ENCODE data around the gene NUDT5. TPM values are rescaled to one million over a fixed set of nuclear protein-coding genes. Genes with fewer than 3 reads are reported as not detected.

The NUDT5 gene
- total RNA-seq, 1 donor, result 51.0 TPM

DNA sequence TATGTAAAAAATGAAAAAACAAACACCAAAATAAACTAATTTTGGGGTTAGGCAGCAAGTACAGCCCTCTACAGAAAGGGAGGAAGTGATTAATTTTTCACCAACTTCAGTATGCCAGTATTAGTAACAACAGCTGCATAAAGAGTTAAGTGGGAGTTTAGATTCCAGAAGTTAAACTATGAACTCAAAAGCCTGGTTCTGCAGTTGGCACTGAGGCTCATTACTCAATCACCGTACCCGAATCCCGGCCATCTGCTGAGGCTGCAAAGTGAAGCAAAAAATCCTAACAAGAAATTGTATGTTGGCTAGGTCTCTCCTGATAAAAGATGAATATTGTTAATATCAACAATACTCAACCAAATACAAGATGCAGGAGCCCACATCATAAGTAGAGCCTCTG lies 4.0 kb downstream of the NUDT5 start:
- Histone ChIP-seq H4K20me1 (ENCODE audit: insufficient read depth, low read length) (no peaks in the 10 kb centered on the region), H3K36me3 (ENCODE audit: insufficient read depth, low read length) (peaks cover 5% of the 10 kb centered on the region), H3K4me3 (ENCODE audit: insufficient read depth, low read length) (peak overlapping the region; percentile 19), H3K4me2 (ENCODE audit: insufficient read depth, low read length) (peak overlapping the region; percentile 11), H3K4me1 (ENCODE audit: insufficient read depth, low read length) (peaks cover 28% of the 10 kb centered on the region), H3K27me3 (ENCODE audit: insufficient read depth, low read length) (no peaks in the 10 kb centered on the region), H3K79me2 (ENCODE audit: insufficient read depth, low read length) (peaks cover 84% of the 10 kb centered on the region), H3K27ac (ENCODE audit: low read depth, low read length) (peak overlapping the region; percentile 72), H3K9me3 (ENCODE audit: low read depth, low read length) (no peaks in the 10 kb centered on the region), H2AFZ (ENCODE audit: low read length) (no peak overlapping the region)
- TF ChIP-seq CTCF (IDR thresholded peaks at IDR 0.05; ENCODE audit: extremely low read depth, low read depth, low read length), result no peak
- DNase-seq (ENCODE audit: insufficient read length, low spot score, missing footprints), result peak; percentile 80

DNA sequence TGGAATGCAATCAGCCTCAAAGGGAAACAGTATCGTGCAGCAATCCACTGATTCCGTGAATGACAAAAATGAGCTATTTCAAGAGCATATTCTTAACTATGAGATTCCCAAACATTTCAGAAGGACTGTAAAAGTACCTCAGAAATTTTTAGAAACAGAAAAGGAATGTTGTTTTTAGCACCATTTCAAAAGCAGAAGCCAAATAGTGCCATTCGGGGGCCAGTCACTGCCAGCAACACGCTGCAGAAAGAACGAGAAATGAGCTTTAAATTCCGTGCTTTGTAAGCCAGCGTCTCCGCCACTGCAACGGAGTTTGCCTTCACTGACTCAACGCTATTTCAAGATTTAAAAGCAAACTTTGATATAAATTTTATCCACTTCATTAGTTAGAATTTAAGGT lies 6.3 kb downstream of the NUDT5 start:
- H3K4me2 ChIP-seq (ENCODE audit: insufficient read depth, low read length), result no peak overlapping the region
- H3K27ac ChIP-seq (ENCODE audit: low read depth, low read length), result no peak overlapping the region
- no peaks in the 10 kb centered on the region for H4K20me1 ChIP-seq (ENCODE audit: insufficient read depth, low read length)
- no peak overlapping the region for H3K4me3 ChIP-seq (ENCODE audit: insufficient read depth, low read length)
- peaks cover 26% of the 10 kb centered on the region for H3K4me1 ChIP-seq (ENCODE audit: insufficient read depth, low read length)
- no peak for TF ChIP-seq CTCF (IDR thresholded peaks at IDR 0.05; ENCODE audit: extremely low read depth, low read depth, low read length)
- peaks cover 76% of the 10 kb centered on the region for H3K79me2 ChIP-seq (ENCODE audit: insufficient read depth, low read length)
- H2AFZ ChIP-seq (ENCODE audit: low read length), result no peak overlapping the region
- peaks cover 18% of the 10 kb centered on the region for H3K36me3 ChIP-seq (ENCODE audit: insufficient read depth, low read length)
- no peaks in the 10 kb centered on the region for H3K27me3 ChIP-seq (ENCODE audit: insufficient read depth, low read length)
- no peaks in the 10 kb centered on the region for H3K9me3 ChIP-seq (ENCODE audit: low read depth, low read length)
- DNase-seq (ENCODE audit: insufficient read length, low spot score, missing footprints), result no peak

- Histone ChIP-seq H3K27ac (ENCODE audit: low read depth, low read length) (no peak overlapping the region), H3K4me2 (ENCODE audit: insufficient read depth, low read length) (no peak overlapping the region), H4K20me1 (ENCODE audit: insufficient read depth, low read length) (no peaks in the 10 kb centered on the region), H3K79me2 (ENCODE audit: insufficient read depth, low read length) (peaks cover 68% of the 10 kb centered on the region), H3K4me1 (ENCODE audit: insufficient read depth, low read length) (peaks cover 19% of the 10 kb centered on the region), H3K4me3 (ENCODE audit: insufficient read depth, low read length) (no peak overlapping the region), H2AFZ (ENCODE audit: low read length) (no peak overlapping the region), H3K27me3 (ENCODE audit: insufficient read depth, low read length) (no peaks in the 10 kb centered on the region), H3K9me3 (ENCODE audit: low read depth, low read length) (no peaks in the 10 kb centered on the region), H3K36me3 (ENCODE audit: insufficient read depth, low read length) (peaks cover 20% of the 10 kb centered on the region)
- DNase-seq (ENCODE audit: insufficient read length, low spot score, missing footprints), result no peak
- TF ChIP-seq CTCF (IDR thresholded peaks at IDR 0.05; ENCODE audit: extremely low read depth, low read depth, low read length), result no peak
These were observed 7.0 kb downstream of the NUDT5 start for GRCh38 chr10:12188656-12189055.

GRCh38 chr10:12187321-12187905 lies 8.3 kb downstream of the NUDT5 start:
- no peak for DNase-seq (ENCODE audit: insufficient read length, low spot score, missing footprints)
- Histone ChIP-seq H4K20me1 (ENCODE audit: insufficient read depth, low read length) (no peaks in the 10 kb centered on the region), H3K4me3 (ENCODE audit: insufficient read depth, low read length) (no peak overlapping the region), H2AFZ (ENCODE audit: low read length) (no peak overlapping the region), H3K27me3 (ENCODE audit: insufficient read depth, low read length) (no peaks in the 10 kb centered on the region), H3K27ac (ENCODE audit: low read depth, low read length) (no peak overlapping the region), H3K36me3 (ENCODE audit: insufficient read depth, low read length) (peaks cover 25% of the 10 kb centered on the region), H3K4me1 (ENCODE audit: insufficient read depth, low read length) (peaks cover 11% of the 10 kb centered on the region), H3K79me2 (ENCODE audit: insufficient read depth, low read length) (peaks cover 57% of the 10 kb centered on the region), H3K4me2 (ENCODE audit: insufficient read depth, low read length) (no peak overlapping the region), H3K9me3 (ENCODE audit: low read depth, low read length) (no peaks in the 10 kb centered on the region)
- no peak for TF ChIP-seq CTCF (IDR thresholded peaks at IDR 0.05; ENCODE audit: extremely low read depth, low read depth, low read length)

All from osteoblast (primary cell).